Activated effector memory CD4-positive, alpha-beta T cell treated with anti-CD3 and anti-CD28 coated beads, Interleukin-2, amount 50 U/mL, for 16 hours (primary cell): ENCODE results near the gene TLR4.

Experiments
- DNase-seq: peaks from one replicate; pipeline ENCODE4 v3.0.0-alpha.2; 2020

The TLR4 gene

GRCh38 chr9:117746263-117746662, 42.1 kb downstream of the TLR4 start:
- DNase-seq: no peak

- no peak for DNase-seq
These were observed 43.3 kb downstream of the TLR4 start for GRCh38 chr9:117747386-117747970.

- no peak for DNase-seq
These were observed 46.2 kb downstream of the TLR4 start for GRCh38 chr9:117750401-117750800.

GRCh38 chr9:117752894-117753293, 48.7 kb downstream of the TLR4 start:
- no peak for DNase-seq

- no peak for DNase-seq
These were observed 53.5 kb downstream of the TLR4 start for GRCh38 chr9:117757561-117758190.

- no peak for DNase-seq
These were observed 59.1 kb downstream of the TLR4 start for GRCh38 chr9:117763314-117763713.

GRCh38 chr9:117768750-117769395, 64.7 kb downstream of the TLR4 start:
- DNase-seq: no peak

GRCh38 chr9:117771136-117771535, 66.9 kb downstream of the TLR4 start:
- DNase-seq: no peak

GRCh38 chr9:117772960-117773359, 68.8 kb downstream of the TLR4 start:
- no peak for DNase-seq
